Small intestine (tissue), 7 donors: ENCODE results near the gene DLST. TPM values are rescaled to one million over a fixed set of nuclear protein-coding genes. Genes with fewer than 3 reads are reported as not detected.
A peak's percentile ranks its signal among the peaks of the same experiment; 100 is the strongest.

ENCODE experiments used
- DNase-seq, 2 donors: peaks; one replicate each; pipeline versions ENCODE4 v3.0.0 to v3.0.0-alpha.2; 2013
- FAIRE-seq: peaks from 2 replicates; lab custom pipeline; 2012; peaks lifted over from hg19 to GRCh38; lab: Jason Lieb, UNC
- H3K27ac ChIP-seq, 3 donors: one replicate each; pipeline ENCODE4 v1.5.1; 2013; ENCODE audit warnings: low read length in 2 of 3, mild to moderate bottlenecking in 2 of 3, control low read depth in 1 of 3, inconsistent platforms in 1 of 3, low read depth in 1 of 3, moderate library complexity in 1 of 3
- H3K27me3 ChIP-seq, 3 donors: one replicate each; pipeline ENCODE4 v1.6.1; 2013; ENCODE audit warnings: low read length in 3 of 3, inconsistent platforms in 1 of 3; ENCODE audit not compliant: control insufficient read depth in 3 of 3, insufficient read depth in 3 of 3
- H3K36me3 ChIP-seq, 3 donors: one replicate each; pipeline ENCODE4 v1.6.1; 2013; ENCODE audit warnings: low read length in 3 of 3, inconsistent platforms in 1 of 3, low read depth in 1 of 3, mild to moderate bottlenecking in 1 of 3, moderate library complexity in 1 of 3; ENCODE audit not compliant: control insufficient read depth in 3 of 3, insufficient read depth in 2 of 3
- H3K4me1 ChIP-seq, 3 donors: one replicate each; pipeline ENCODE4 v1.6.1; 2013; ENCODE audit warnings: low read length in 2 of 3, inconsistent platforms in 1 of 3, low read depth in 1 of 3, mild to moderate bottlenecking in 1 of 3, moderate library complexity in 1 of 3; ENCODE audit not compliant: control insufficient read depth in 3 of 3, insufficient read depth in 2 of 3
- H3K4me3 ChIP-seq, 3 donors: one replicate each; pipeline ENCODE4 v1.5.1; 2013; ENCODE audit warnings: low read length in 3 of 3, control low read depth in 1 of 3, inconsistent platforms in 1 of 3, low read depth in 1 of 3, mild to moderate bottlenecking in 1 of 3, moderate library complexity in 1 of 3
- H3K9me3 ChIP-seq, 2 donors: one replicate each; pipeline ENCODE4 v1.6.1; 2013; ENCODE audit warnings: low read depth in 1 of 2, low read length in 1 of 2; ENCODE audit not compliant: control insufficient read depth in 2 of 2, insufficient read depth in 1 of 2
- WGBS, 3 donors: extraction: QIAGEN DNeasy Blood & Tissue Kit; methylation state at CpG; one replicate each; pipeline ENCODE4 v1.1.7; 2013; 5-methylcytosine and 5-hydroxymethylcytosine counted together
- polyA plus RNA-seq, 4 donors: library from polyadenylated mRNA; stranded (reverse) in 3 of 4; unstranded in 1 of 4; fragments of 200-250 nt in 3 of 4; fragments of 120-200 nt in 1 of 4; gene quantifications; one replicate each; pipeline versions ENCODE4 v1.2.1 to v1.2.3, GENCODE V29; 2013
- donor health status: healthy with polysubstance abuse.
- donor health status: control.
- donor health status: control.
- donor health status: Bipolar disorder and iron deficiency.
- donor health status: healthy.

DLST gene
- polyA plus RNA-seq, 4 donors, result 94.2 to 110 (median 97.8) TPM

- H3K4me1 ChIP-seq, result peaks cover 0 to 5% (median 0%) of the 10 kb centered on the region in 3 donors
- H3K27me3 ChIP-seq, result no peaks in the 10 kb centered on the region
- H3K36me3 ChIP-seq, result no peaks in the 10 kb centered on the region
- DNase-seq (no peak), FAIRE-seq (no peak)
- no peak overlapping the region for H3K4me3 ChIP-seq
- 37 to 65% (median 54%) methylated on average over 5 of the region's 5 CpGs for WGBS, 3 donors
- no peaks in the 10 kb centered on the region for H3K9me3 ChIP-seq
- no peak overlapping the region for H3K27ac ChIP-seq
Measured at GRCh38 chr14:74913393-74913910, 31.7 kb downstream of the DLST start.

- H3K27me3 ChIP-seq, result no peaks in the 10 kb centered on the region
- FAIRE-seq (no peak), DNase-seq (peak; percentile 62 to 73)
- H3K27ac ChIP-seq, result peak overlapping the region in 1 of 3 donors; percentile 35
- H3K9me3 ChIP-seq, result no peaks in the 10 kb centered on the region
- peaks cover 0 to 5% (median 0%) of the 10 kb centered on the region in 3 donors for H3K4me1 ChIP-seq
- no peaks in the 10 kb centered on the region for H3K36me3 ChIP-seq
- WGBS, 3 donors, result 45 to 61% (median 49%) methylated on average over 6 of the region's 6 CpGs
- no peak overlapping the region for H3K4me3 ChIP-seq
Measured at GRCh38 chr14:74913986-74914573, 32.4 kb downstream of the DLST start.

- Histone ChIP-seq H3K36me3 (no peaks in the 10 kb centered on the region), H3K4me3 (no peak overlapping the region), H3K9me3 (no peaks in the 10 kb centered on the region), H3K27me3 (no peaks in the 10 kb centered on the region), H3K4me1 (peaks cover 0 to 5% (median 0%) of the 10 kb centered on the region in 3 donors), H3K27ac (no peak overlapping the region)
- 74 to 91% (median 83%) methylated on average over 4 of the region's 4 CpGs for WGBS, 3 donors
- no peak for FAIRE-seq
- DNase-seq, result no peak
Measured at GRCh38 chr14:74915426-74915825, 33.7 kb downstream of the DLST start.

- peaks cover 0 to 5% (median 0%) of the 10 kb centered on the region in 3 donors for H3K4me1 ChIP-seq
- 46 to 56% (median 52%) methylated on average over 7 of the region's 7 CpGs for WGBS, 3 donors
- no peak for FAIRE-seq
Measured at GRCh38 chr14:74915826-74916225, 34.1 kb downstream of the DLST start.

GRCh38 chr14:74917178-74917543 is 35.4 kb downstream of the DLST start:
- H3K27ac ChIP-seq, result no peak overlapping the region
- H3K4me1 ChIP-seq, result no peaks in the 10 kb centered on the region
- WGBS, 3 donors, result 89 to 94% (median 89%) methylated on average over 5 of the region's 5 CpGs
- H3K27me3 ChIP-seq, result no peaks in the 10 kb centered on the region
- FAIRE-seq (no peak), DNase-seq (no peak)
- H3K9me3 ChIP-seq, result no peaks in the 10 kb centered on the region
- H3K4me3 ChIP-seq, result no peak overlapping the region
- peaks cover 0 to 2% (median 0%) of the 10 kb centered on the region in 3 donors for H3K36me3 ChIP-seq

More at GRCh38 chr14:74915826-74916225, 34.1 kb downstream of the DLST start:
- DNase-seq, result no peak
- no peaks in the 10 kb centered on the region for H3K9me3 ChIP-seq
- peaks cover 0 to 2% (median 0%) of the 10 kb centered on the region in 3 donors for H3K36me3 ChIP-seq
- H3K27me3 ChIP-seq, result no peaks in the 10 kb centered on the region
- no peak overlapping the region for H3K4me3 ChIP-seq
- no peak overlapping the region for H3K27ac ChIP-seq

GRCh38 chr14:74917646-74918081 is 35.9 kb downstream of the DLST start:
- DNase-seq (no peak), FAIRE-seq (no peak)
- WGBS, 3 donors, result 59 to 83% (median 75%) methylated on average over 13 of the region's 13 CpGs
- Histone ChIP-seq H3K36me3 (peaks cover 0 to 2% (median 0%) of the 10 kb centered on the region in 3 donors), H3K4me3 (no peak overlapping the region), H3K27ac (no peak overlapping the region), H3K27me3 (no peaks in the 10 kb centered on the region), H3K9me3 (no peaks in the 10 kb centered on the region), H3K4me1 (no peaks in the 10 kb centered on the region)

GRCh38 chr14:74918380-74918779 is 36.7 kb downstream of the DLST start:
- FAIRE-seq (no peak), DNase-seq (no peak)
- peaks cover 0 to 2% (median 0%) of the 10 kb centered on the region in 3 donors for H3K36me3 ChIP-seq
- no peak overlapping the region for H3K27ac ChIP-seq
- peaks cover 0 to 3% (median 0%) of the 10 kb centered on the region in 3 donors for H3K27me3 ChIP-seq
- H3K4me1 ChIP-seq, result no peaks in the 10 kb centered on the region
- H3K4me3 ChIP-seq, result no peak overlapping the region
- WGBS, 3 donors, result 94 to 96% (median 94%) methylated on average over 9 of the region's 9 CpGs
- H3K9me3 ChIP-seq, result no peaks in the 10 kb centered on the region

- Histone ChIP-seq H3K9me3 (no peaks in the 10 kb centered on the region), H3K27me3 (peaks cover 0 to 3% (median 0%) of the 10 kb centered on the region in 3 donors), H3K4me3 (no peak overlapping the region), H3K27ac (no peak overlapping the region), H3K36me3 (peaks cover 0 to 2% (median 0%) of the 10 kb centered on the region in 3 donors), H3K4me1 (no peaks in the 10 kb centered on the region)
- 89 to 94% (median 91%) methylated on average over 21 to 22 of the region's 22 CpGs for WGBS, 3 donors
- FAIRE-seq (no peak), DNase-seq (no peak)
Measured at GRCh38 chr14:74919421-74920165, 37.9 kb downstream of the DLST start.
